Panc1 (cell line): Measurements from ENCODE around the gene HASPIN. TPM values are rescaled to one million over a fixed set of nuclear protein-coding genes. Genes with fewer than 3 reads are reported as not detected.

ENCODE experiments used
- ATAC-seq: fragments of 200-7000 bp; cut with Tn5 transposase; 2 replicates; pipeline ENCODE4 v1.9.1; 2020; ENCODE audit warnings: mild to moderate bottlenecking, moderate library complexity
- BruUV-seq: library from RNA; stranded (reverse); fragments of 400-500 nt; replicated peaks from 2 replicates; lab custom pipeline; 2021; lab: Mats Ljungman, UMichigan
- CTCF ChIA-PET: fragments of 300-600 bp; sonication (Branson Sonifier 250); formaldehyde crosslinking; loops from one replicate; lab custom pipeline; 2022; ENCODE audit warnings: antibody characterized with exemption; lab: Charles Lee
- POLR2A ChIA-PET: fragments of 300-600 bp; sonication (Branson Sonifier 250); formaldehyde crosslinking; loops from one replicate; lab custom pipeline; 2022; ENCODE audit warnings: antibody characterized with exemption; lab: Charles Lee
- DNase-seq: peaks from one replicate; pipeline ENCODE4 v3.0.0-alpha.2; 2010; ENCODE audit warnings: low read depth, low spot score
- H3K27ac ChIP-seq: 2 replicates; pipeline ENCODE4 v1.5.1; 2011; ENCODE audit warnings: mild to moderate bottlenecking, low read length, inconsistent platforms
- H3K27me3 ChIP-seq: fragments of 200-500 bp; sonication (Bioruptor generic); 2 replicates; pipeline ENCODE4 v1.6.0; 2014; ENCODE audit warnings: low read length, inconsistent platforms; ENCODE audit not compliant: control insufficient read depth, insufficient read depth
- H3K36me3 ChIP-seq: fragments of 200-500 bp; sonication (Bioruptor generic); 2 replicates; pipeline ENCODE4 v1.5.1; 2014; ENCODE audit warnings: inconsistent platforms, mild to moderate bottlenecking, low read length, moderate library complexity; ENCODE audit not compliant: control insufficient read depth, insufficient read depth
- H3K4me1 ChIP-seq: 2 replicates; pipeline ENCODE4 v1.5.1; 2011; ENCODE audit warnings: inconsistent platforms, mild to moderate bottlenecking, low read length, moderate library complexity; ENCODE audit not compliant: control insufficient read depth, insufficient read depth
- H3K4me3 ChIP-seq, 2 experiments: 2 replicates each; pipeline ENCODE4 v1.5.1; 2011 to 2012; ENCODE audit warnings: low read depth in 2 of 2, low read length in 2 of 2, mild to moderate bottlenecking in 2 of 2, inconsistent platforms in 1 of 2, moderate library complexity in 1 of 2
- H3K9me3 ChIP-seq: fragments of 200-500 bp; sonication (Bioruptor generic); 2 replicates; pipeline ENCODE4 v1.5.1; 2014; ENCODE audit warnings: low read depth, mild to moderate bottlenecking, inconsistent platforms, low read length, moderate library complexity; ENCODE audit not compliant: control insufficient read depth, insufficient read depth
- CTCF ChIP-seq: fragments of 450-650 bp; IDR thresholded peaks from 2 replicates; pipeline ENCODE4 v1.5.1; 2017; ENCODE audit warnings: mild to moderate bottlenecking
- POLR2AphosphoS5 ChIP-seq: IDR thresholded peaks from 2 replicates; pipeline ENCODE4 v1.6.1; 2012; ENCODE audit warnings: mild to moderate bottlenecking, low read depth, low read length, moderate library complexity
- REST ChIP-seq, 2 experiments: IDR thresholded peaks; 2 replicates each; pipeline ENCODE4 v1.6.1; 2011 to 2012; ENCODE audit warnings: low read depth in 2 of 2, control low read depth in 1 of 2, low read length in 1 of 2, mild to moderate bottlenecking in 1 of 2, moderate library complexity in 1 of 2; ENCODE audit not compliant: insufficient read depth in 1 of 2
- SIN3A ChIP-seq: IDR thresholded peaks from 2 replicates; pipeline ENCODE4 v1.6.1; 2012; ENCODE audit warnings: low read depth, mild to moderate bottlenecking, low read length, moderate library complexity, borderline replicate concordance; ENCODE audit not compliant: insufficient read depth
- TCF7L2 ChIP-seq: IDR thresholded peaks from 2 replicates; pipeline ENCODE4 v1.6.1; 2011; ENCODE audit warnings: mild to moderate bottlenecking, low read depth, low read length, inconsistent platforms
- in situ Hi-C: cut with HindIII; loops from 2 replicates; pipeline ENCODE4 v1.10.0; 2016; ENCODE audit warnings: low sequenced_read_pairs, low pct_unique_long_range_greater_than_20kb
- intact Hi-C: fragments of 100-400 bp; cut with micrococcal nuclease; formaldehyde crosslinking; loops from one replicate; pipeline ENCODE4 v1.10.0; 2022; ENCODE audit not compliant: unreplicated experiment
- total RNA-seq: library from RNA; stranded (reverse); gene quantifications from one replicate; pipeline ENCODE4 v1.2.1, GENCODE V29; 2021; ENCODE audit not compliant: unreplicated experiment

The HASPIN gene
- total RNA-seq, 1 experiment from 2014 or later, result 10.6 TPM

- H3K27ac ChIP-seq, result no peak overlapping the region
- DNase-seq, result no peak
- TF ChIP-seq POLR2AphosphoS5 (no peak), CTCF (no peak), REST (IDR thresholded peaks at IDR 0.05; ENCODE audit: insufficient read depth in 1 of 2, low read depth in 2 of 2, low read length in 1 of 2) (no peak), TCF7L2 (no peak), SIN3A (no peak)
- ATAC-seq, result no peak
- H3K4me3 ChIP-seq, result no peak overlapping the region
- in situ Hi-C loops (no loop called here), intact Hi-C loops (no loop called here)
- POLR2A ChIA-PET, result no interaction called here
- H3K4me1 ChIP-seq, result no peaks in the 10 kb centered on the region
- no peaks in the 10 kb centered on the region for H3K27me3 ChIP-seq
- CTCF ChIA-PET, result interaction anchor here (1.6 kb wide), 1 partner anchor 36 kb away, joined by 5 read pairs; no protein-coding TSS in a partner anchor
- no peaks in the 10 kb centered on the region for H3K36me3 ChIP-seq
- BruUV-seq, result no TSS peak
- no peaks in the 10 kb centered on the region for H3K9me3 ChIP-seq
Measured at GRCh38 chr17:3772764-3773163, 49.1 kb downstream of the HASPIN start.

GRCh38 chr17:3773511-3773910 lies 49.8 kb downstream of the HASPIN start:
- Histone ChIP-seq H3K4me1 (no peaks in the 10 kb centered on the region), H3K9me3 (no peaks in the 10 kb centered on the region), H3K4me3 (no peak overlapping the region), H3K27ac (0 out of 2 replicates have a peak overlapping the region, but pooled peaks have one; percentile 34), H3K36me3 (no peaks in the 10 kb centered on the region), H3K27me3 (no peaks in the 10 kb centered on the region)
- intact Hi-C loops, result no loop called here
- no TSS peak for BruUV-seq
- TF ChIP-seq CTCF, result no peak
- ATAC-seq (peak; percentile 83), DNase-seq (no peak)
- ChIA-PET CTCF (no interaction called here), POLR2A (no interaction called here)
- in situ Hi-C loops, result no loop called here
